Liver (tissue), 9 donors: ENCODE measurements around the gene ADAM8. TPM values are rescaled to one million over a fixed set of nuclear protein-coding genes. Genes with fewer than 3 reads are reported as not detected.

Source experiments
- DNase-seq: peaks from one replicate; pipeline ENCODE4 v3.0.0-alpha.2; 2017; ENCODE audit warnings: low spot score
- H3K27ac ChIP-seq, 2 donors: one replicate each; pipeline ENCODE4 v1.7.0; 2013; ENCODE audit warnings: inconsistent platforms in 2 of 2, low read length in 2 of 2, control low read depth in 1 of 2, low read depth in 1 of 2, mild to moderate bottlenecking in 1 of 2
- H3K27me3 ChIP-seq, 4 donors: one replicate each; pipeline versions ENCODE4 v1.6.1 to v1.7.0; 2013; ENCODE audit warnings: low read length in 3 of 4, inconsistent platforms in 1 of 4, mild to moderate bottlenecking in 1 of 4, moderate library complexity in 1 of 4; ENCODE audit not compliant: control insufficient read depth in 4 of 4, insufficient read depth in 4 of 4
- H3K36me3 ChIP-seq, 4 donors: one replicate each; pipeline versions ENCODE4 v1.6.1 to v1.7.0; 2013; ENCODE audit warnings: low read length in 3 of 4, mild to moderate bottlenecking in 3 of 4, low read depth in 1 of 4, moderate library complexity in 1 of 4; ENCODE audit not compliant: control insufficient read depth in 4 of 4, insufficient read depth in 3 of 4
- H3K4me1 ChIP-seq, 4 donors: one replicate each; pipeline versions ENCODE4 v1.6.1 to v1.7.0; 2013; ENCODE audit warnings: low read length in 3 of 4, mild to moderate bottlenecking in 3 of 4, moderate library complexity in 1 of 4; ENCODE audit not compliant: control insufficient read depth in 4 of 4, insufficient read depth in 4 of 4
- H3K4me3 ChIP-seq, 3 donors: one replicate each; pipeline versions ENCODE4 v1.6.1 to v1.7.0; 2013; ENCODE audit warnings: low read length in 3 of 3, control low read depth in 1 of 3, low read depth in 1 of 3, mild to moderate bottlenecking in 1 of 3
- H3K9ac ChIP-seq, 2 donors: one replicate each; pipeline ENCODE4 v1.7.0; 2013; ENCODE audit warnings: low read length in 2 of 2, mild to moderate bottlenecking in 2 of 2, moderate library complexity in 2 of 2, control low read depth in 1 of 2, low read depth in 1 of 2
- H3K9me3 ChIP-seq, 4 donors: one replicate each; pipeline versions ENCODE4 v1.6.1 to v1.7.0; 2013; ENCODE audit warnings: low read length in 3 of 4; ENCODE audit not compliant: control insufficient read depth in 4 of 4
- FOXA1 ChIP-seq: IDR thresholded peaks from 2 replicates; pipeline ENCODE4 v1.6.1; 2016; ENCODE audit warnings: antibody characterized with exemption
- FOXA2 ChIP-seq: IDR thresholded peaks from 2 replicates; pipeline ENCODE4 v1.6.1; 2016; ENCODE audit warnings: antibody characterized with exemption
- GABPA ChIP-seq, 2 donors: IDR thresholded peaks in 1 of 2; conservative IDR thresholded peaks in 1 of 2; 2 replicates each; pipeline ENCODE4 v1.6.1; 2016; ENCODE audit warnings: antibody characterized with exemption in 2 of 2, mild to moderate bottlenecking in 1 of 2, moderate library complexity in 1 of 2
- HNF4G ChIP-seq: IDR thresholded peaks from 2 replicates; pipeline ENCODE4 v1.6.1; 2016; ENCODE audit warnings: antibody characterized with exemption
- NR2F2 ChIP-seq: IDR thresholded peaks from 2 replicates; pipeline ENCODE4 v1.6.1; 2016; ENCODE audit warnings: antibody characterized with exemption
- RAD21 ChIP-seq, 2 donors: IDR thresholded peaks; 2 replicates each; pipeline ENCODE4 v1.6.1; 2016; ENCODE audit warnings: antibody characterized with exemption in 2 of 2, mild to moderate bottlenecking in 2 of 2
- RXRA ChIP-seq, 2 donors: IDR thresholded peaks; 2 replicates each; pipeline ENCODE4 v1.6.1; 2017 to 2018; ENCODE audit warnings: antibody characterized with exemption in 2 of 2, mild to moderate bottlenecking in 1 of 2
- SP1 ChIP-seq: IDR thresholded peaks from 2 replicates; pipeline ENCODE4 v1.6.1; 2018; ENCODE audit warnings: antibody characterized with exemption, mild to moderate bottlenecking
- TAF1 ChIP-seq: conservative IDR thresholded peaks from 2 replicates; pipeline ENCODE4 v1.6.1; 2016; ENCODE audit warnings: antibody characterized with exemption, mild to moderate bottlenecking
- YY1 ChIP-seq: IDR thresholded peaks from 2 replicates; pipeline ENCODE4 v1.6.1; 2016; ENCODE audit warnings: antibody characterized with exemption, mild to moderate bottlenecking
- WGBS: extraction: QIAGEN DNeasy Blood & Tissue Kit; methylation state at CpG from one replicate; pipeline ENCODE4 v1.1.7; 2013; 5-methylcytosine and 5-hydroxymethylcytosine counted together
- polyA plus RNA-seq, 2 donors: library from polyadenylated mRNA; stranded (reverse) in 1 of 2; unstranded in 1 of 2; fragments of 200-250 nt in 1 of 2; fragments of >200 nt in 1 of 2; fragmentation: Nextera tagmentation in 1 of 2; extraction: Ambion mirVana in 1 of 2; gene quantifications; one replicate each; pipeline versions ENCODE4 v1.2.1 to v1.2.3, GENCODE V29; 2013 to 2015
- total RNA-seq, 2 donors: library from RNA; depleted of rRNA; stranded (reverse); fragments of >200 nt; gene quantifications; one replicate each; pipeline ENCODE4 v1.2.3, GENCODE V29; 2014
- TF ChIP-seq, protein P1 (sequence below): IDR thresholded peaks from 2 replicates; pipeline ENCODE4 v1.6.1; 2016; ENCODE audit warnings: antibody characterized with exemption, mild to moderate bottlenecking
- TF ChIP-seq, protein P2 (sequence below): IDR thresholded peaks from 2 replicates; pipeline ENCODE4 v1.6.1; 2016; ENCODE audit warnings: antibody characterized with exemption
- TF ChIP-seq, protein P3 (sequence below): fragments of 150-350 bp; IDR thresholded peaks from 2 replicates; pipeline ENCODE4 v1.5.1; 2017; ENCODE audit warnings: improper control_type of control experiment, low read depth, low read length; ENCODE audit not compliant: missing input control
- TF ChIP-seq, protein P4 (sequence below): IDR thresholded peaks from 2 replicates; pipeline ENCODE4 v1.6.1; 2016; ENCODE audit warnings: antibody characterized with exemption
- donor health status: healthy.
- donor health status: healthy.
- donor health status: healthy.
- donor health status: healthy.
- donor health status: healthy.

Gene ADAM8
- total and polyA plus RNA-seq, 4 donors, result 1.3 to 6.9 (median 3.7) TPM

DNA sequence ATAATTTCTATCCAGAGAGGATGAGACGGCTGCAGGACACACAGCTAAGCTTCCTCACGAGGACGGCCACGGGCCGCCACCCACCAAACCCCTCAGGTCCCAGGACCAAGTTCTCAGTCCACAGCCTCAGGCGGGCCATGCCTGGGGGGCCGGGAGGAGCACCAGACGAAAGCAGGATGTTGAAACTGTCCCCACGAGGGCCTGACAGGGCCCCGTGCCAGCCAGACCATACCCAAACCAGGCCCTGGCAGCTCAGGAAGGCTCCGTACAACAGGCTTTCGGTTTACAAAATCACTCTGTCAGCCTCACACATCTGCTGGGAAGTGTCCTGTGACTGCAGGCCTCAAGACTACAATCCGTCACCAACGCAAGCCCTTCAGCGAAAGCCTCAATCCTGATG lies 17.5 kb upstream of the ADAM8 start:
- no peak for DNase-seq
- Histone ChIP-seq H3K4me1 (no peaks in the 10 kb centered on the region), H3K27ac (no peak overlapping the region), H3K9me3 (no peaks in the 10 kb centered on the region), H3K9ac (no peak overlapping the region), H3K36me3 (peaks cover 31 to 88% (median 48%) of the 10 kb centered on the region in 4 donors), H3K27me3 (no peaks in the 10 kb centered on the region), H3K4me3 (no peak overlapping the region)
- 89% methylated on average over 15 of the region's 15 CpGs for WGBS
- TF ChIP-seq YY1 (no peak), NR2F2 (no peak), FOXA1 (no peak), SP1 (no peak), HNF4G (no peak), RAD21 (IDR thresholded peaks at IDR 0.05) (no peak)
- TF ChIP-seq, protein P1, sequence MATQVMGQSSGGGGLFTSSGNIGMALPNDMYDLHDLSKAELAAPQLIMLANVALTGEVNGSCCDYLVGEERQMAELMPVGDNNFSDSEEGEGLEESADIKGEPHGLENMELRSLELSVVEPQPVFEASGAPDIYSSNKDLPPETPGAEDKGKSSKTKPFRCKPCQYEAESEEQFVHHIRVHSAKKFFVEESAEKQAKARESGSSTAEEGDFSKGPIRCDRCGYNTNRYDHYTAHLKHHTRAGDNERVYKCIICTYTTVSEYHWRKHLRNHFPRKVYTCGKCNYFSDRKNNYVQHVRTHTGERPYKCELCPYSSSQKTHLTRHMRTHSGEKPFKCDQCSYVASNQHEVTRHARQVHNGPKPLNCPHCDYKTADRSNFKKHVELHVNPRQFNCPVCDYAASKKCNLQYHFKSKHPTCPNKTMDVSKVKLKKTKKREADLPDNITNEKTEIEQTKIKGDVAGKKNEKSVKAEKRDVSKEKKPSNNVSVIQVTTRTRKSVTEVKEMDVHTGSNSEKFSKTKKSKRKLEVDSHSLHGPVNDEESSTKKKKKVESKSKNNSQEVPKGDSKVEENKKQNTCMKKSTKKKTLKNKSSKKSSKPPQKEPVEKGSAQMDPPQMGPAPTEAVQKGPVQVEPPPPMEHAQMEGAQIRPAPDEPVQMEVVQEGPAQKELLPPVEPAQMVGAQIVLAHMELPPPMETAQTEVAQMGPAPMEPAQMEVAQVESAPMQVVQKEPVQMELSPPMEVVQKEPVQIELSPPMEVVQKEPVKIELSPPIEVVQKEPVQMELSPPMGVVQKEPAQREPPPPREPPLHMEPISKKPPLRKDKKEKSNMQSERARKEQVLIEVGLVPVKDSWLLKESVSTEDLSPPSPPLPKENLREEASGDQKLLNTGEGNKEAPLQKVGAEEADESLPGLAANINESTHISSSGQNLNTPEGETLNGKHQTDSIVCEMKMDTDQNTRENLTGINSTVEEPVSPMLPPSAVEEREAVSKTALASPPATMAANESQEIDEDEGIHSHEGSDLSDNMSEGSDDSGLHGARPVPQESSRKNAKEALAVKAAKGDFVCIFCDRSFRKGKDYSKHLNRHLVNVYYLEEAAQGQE, result no peak
- TF ChIP-seq, protein P2, sequence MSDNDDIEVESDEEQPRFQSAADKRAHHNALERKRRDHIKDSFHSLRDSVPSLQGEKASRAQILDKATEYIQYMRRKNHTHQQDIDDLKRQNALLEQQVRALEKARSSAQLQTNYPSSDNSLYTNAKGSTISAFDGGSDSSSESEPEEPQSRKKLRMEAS, result no peak
- TF ChIP-seq, protein P3, sequence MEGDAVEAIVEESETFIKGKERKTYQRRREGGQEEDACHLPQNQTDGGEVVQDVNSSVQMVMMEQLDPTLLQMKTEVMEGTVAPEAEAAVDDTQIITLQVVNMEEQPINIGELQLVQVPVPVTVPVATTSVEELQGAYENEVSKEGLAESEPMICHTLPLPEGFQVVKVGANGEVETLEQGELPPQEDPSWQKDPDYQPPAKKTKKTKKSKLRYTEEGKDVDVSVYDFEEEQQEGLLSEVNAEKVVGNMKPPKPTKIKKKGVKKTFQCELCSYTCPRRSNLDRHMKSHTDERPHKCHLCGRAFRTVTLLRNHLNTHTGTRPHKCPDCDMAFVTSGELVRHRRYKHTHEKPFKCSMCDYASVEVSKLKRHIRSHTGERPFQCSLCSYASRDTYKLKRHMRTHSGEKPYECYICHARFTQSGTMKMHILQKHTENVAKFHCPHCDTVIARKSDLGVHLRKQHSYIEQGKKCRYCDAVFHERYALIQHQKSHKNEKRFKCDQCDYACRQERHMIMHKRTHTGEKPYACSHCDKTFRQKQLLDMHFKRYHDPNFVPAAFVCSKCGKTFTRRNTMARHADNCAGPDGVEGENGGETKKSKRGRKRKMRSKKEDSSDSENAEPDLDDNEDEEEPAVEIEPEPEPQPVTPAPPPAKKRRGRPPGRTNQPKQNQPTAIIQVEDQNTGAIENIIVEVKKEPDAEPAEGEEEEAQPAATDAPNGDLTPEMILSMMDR, result no peak

DNA sequence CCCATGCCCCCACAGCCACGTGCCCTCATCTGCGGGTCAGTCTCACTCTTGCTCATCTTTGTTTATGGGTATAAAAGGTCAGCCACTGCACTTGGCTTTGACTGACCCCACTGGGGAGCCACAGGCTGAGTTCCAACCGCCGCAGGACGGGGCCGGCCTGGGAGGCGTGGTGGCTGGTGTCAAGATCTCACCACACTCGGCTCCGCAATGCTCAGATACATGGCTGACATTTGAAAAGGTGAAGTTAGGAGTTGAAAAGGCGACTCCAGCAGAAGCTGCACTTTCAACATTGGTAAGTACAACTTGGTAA lies 17.1 kb upstream of the ADAM8 start:
- Histone ChIP-seq H3K9me3 (no peaks in the 10 kb centered on the region), H3K27ac (no peak overlapping the region), H3K36me3 (peaks cover 30 to 88% (median 49%) of the 10 kb centered on the region in 4 donors), H3K9ac (no peak overlapping the region), H3K4me3 (no peak overlapping the region), H3K27me3 (no peaks in the 10 kb centered on the region), H3K4me1 (no peaks in the 10 kb centered on the region)
- no peak for DNase-seq
- TF ChIP-seq RXRA (IDR thresholded peaks at IDR 0.05) (no peak), GABPA (IDR thresholded peaks at IDR 0.05 in 1 of 2, conservative IDR thresholded peaks at IDR 0.05 in 1 of 2) (no peak), FOXA1 (no peak), HNF4G (no peak), TAF1 (no peak), RAD21 (IDR thresholded peaks at IDR 0.05) (no peak), SP1 (no peak), FOXA2 (no peak), YY1 (no peak)
- TF ChIP-seq, protein P4, sequence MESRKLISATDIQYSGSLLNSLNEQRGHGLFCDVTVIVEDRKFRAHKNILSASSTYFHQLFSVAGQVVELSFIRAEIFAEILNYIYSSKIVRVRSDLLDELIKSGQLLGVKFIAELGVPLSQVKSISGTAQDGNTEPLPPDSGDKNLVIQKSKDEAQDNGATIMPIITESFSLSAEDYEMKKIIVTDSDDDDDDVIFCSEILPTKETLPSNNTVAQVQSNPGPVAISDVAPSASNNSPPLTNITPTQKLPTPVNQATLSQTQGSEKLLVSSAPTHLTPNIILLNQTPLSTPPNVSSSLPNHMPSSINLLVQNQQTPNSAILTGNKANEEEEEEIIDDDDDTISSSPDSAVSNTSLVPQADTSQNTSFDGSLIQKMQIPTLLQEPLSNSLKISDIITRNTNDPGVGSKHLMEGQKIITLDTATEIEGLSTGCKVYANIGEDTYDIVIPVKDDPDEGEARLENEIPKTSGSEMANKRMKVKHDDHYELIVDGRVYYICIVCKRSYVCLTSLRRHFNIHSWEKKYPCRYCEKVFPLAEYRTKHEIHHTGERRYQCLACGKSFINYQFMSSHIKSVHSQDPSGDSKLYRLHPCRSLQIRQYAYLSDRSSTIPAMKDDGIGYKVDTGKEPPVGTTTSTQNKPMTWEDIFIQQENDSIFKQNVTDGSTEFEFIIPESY, result no peak
- WGBS, result 96% methylated on average over 10 of the region's 10 CpGs
